NCI-H2227 treated with DMSO at 0.1 percent for 48 hours (cell line): ENCODE measurements around the gene FJX1.
"Not testable (repeated sequence)": the region's sequence is repeated elsewhere in the genome, so short reads cannot be mapped to it uniquely, and the experiment has no call there.

ENCODE experiments used
- DNase-seq: peaks from one replicate; lab custom pipeline; 2025; lab: John Stamatoyannopoulos, UW

The FJX1 gene

DNA sequence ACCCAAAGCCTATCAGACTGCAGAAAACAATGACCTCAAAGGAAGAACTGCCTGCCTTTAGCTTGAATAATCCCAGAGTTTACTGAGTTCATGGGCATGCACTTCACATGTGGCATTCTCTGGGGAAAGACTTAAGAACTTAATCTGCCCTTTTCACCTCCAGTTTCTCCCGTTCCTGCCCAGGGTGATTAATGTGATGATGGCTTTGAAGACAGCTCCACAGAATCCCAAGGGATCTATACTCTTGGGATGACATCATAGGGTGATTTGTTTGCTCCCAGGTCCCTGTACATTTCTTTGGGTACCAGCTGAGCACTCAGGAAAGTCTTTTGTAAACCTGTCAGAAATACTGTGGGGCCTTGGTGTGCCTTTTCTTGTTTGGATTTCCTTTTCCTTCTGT lies 14.0 kb downstream of the FJX1 start:
- DNase-seq: no peak

DNA sequence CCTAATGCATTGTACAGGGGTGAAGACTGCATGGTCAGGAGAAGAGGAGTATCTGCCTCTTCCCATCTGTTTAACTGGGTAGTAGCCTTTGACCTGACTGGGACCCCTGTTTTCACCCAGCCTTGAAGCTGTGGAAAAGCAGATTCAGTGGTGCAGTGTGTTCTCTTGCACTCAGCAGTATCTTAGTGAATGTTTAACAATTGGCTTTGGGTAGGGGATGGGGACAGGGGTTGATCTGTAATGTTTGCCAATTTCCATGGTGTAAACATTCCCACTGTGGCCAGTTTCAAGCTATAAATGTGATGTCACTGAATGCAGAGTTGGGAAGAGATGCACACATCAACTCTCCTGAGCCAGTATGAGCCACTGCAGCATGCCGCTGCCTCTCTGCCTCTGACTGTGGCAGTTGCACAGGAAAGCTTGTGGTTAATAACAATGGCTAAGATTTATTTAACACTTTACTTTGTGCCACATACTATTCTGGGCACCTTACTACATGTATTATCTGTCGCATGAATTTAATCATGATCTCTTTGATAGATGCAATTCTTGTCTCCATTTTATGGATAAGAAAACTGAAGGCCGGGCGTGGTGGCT lies 15.7 kb downstream of the FJX1 start:
- no peak for DNase-seq

DNA sequence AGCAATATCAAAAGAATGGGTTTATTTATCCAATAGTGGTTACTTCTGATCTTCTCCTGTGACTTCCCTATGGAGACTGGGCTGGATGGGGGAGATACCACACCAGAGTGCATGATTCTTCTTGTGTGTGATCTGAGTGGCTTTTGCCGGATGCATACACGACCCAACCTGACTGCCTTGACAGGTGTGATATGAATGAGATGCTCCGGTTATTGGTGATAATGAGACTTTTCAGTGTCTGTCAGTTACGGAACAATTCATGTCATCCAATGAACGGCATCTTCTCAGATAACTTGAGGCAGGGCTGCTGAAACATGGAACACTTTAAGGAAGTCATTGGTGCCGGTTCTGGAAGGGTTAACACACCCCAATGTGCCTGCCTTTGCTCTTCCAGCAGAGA lies 17.7 kb downstream of the FJX1 start:
- DNase-seq: no peak

DNA sequence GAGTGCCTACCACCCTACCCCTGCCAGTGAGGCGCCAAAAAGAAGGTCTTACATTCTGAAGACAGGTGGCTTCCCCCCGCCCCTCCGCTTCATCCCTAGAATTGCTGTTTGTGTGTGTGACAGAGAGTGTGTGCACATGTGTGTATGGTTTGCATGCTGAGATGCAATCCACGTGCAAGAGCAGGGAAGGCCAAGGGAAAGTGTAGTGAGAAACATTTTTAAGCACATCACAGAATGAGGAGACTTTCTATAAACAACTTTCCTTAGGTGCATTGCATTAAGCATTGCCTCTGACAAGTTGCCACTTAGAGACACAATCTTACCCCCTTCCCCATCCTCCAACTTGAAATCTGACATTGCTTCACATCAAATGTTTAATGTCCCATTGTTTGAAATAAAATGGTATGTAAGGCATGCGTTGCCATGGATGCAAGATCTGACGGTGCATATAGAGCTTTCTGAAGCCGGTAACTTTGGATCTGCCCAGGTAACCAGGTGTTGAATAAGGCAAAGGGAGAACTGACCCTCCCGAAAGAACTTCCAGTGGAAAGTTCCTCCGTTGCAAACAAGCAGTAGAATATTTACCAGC lies 21.4 kb downstream of the FJX1 start:
- DNase-seq: no peak

DNA sequence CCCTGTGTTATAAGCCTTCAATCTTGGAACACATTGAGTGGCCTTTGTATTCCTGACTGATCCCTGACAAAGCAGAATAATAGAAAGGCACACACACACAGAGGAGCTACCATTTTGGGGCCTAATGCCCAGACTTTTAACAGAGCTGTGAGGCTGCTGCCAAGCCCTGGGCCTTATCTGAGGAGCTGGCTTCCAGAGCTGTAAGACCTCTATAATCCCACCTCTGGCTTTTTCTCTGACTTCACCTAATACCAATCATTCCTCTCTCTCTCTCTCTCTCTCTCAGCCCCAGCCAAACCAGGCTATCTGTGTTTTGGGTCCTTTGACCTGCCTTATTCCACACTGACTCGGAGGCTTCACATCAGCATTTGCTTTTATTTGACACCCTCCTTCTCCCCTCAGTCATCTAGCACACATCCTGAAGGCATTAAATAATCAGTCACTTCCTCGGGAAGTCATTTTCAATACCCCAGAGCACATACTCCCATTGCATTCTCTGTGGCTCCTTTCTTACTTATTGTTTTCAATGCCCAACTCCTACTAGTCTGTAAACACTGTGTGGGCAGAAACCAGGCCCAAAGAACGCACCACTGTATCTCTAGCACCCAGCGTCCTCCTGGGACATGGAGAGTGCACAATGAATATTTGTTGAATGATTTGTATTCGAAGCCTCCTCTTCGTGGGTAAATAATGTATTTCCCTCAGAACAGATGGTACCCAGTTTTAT lies 23.1 kb downstream of the FJX1 start:
- DNase-seq: no peak

DNA sequence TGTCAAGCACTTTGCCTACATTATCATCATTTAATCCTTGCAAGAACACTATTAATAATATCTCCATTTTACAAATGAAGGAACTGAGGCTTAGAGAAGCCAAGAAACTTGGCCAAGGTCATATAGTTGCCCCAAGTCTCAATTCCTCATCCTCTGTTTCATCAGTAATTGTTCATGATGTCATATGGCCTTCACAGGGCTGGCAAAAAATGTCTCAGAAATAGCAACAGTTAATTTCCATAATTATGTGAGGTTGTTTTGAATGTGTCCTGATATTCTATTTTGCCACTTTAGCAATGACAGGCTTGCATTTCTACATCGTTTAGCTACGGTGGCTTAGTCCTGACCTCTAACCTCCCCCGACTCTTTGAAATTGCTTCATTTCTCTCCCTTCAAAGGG lies 23.7 kb downstream of the FJX1 start:
- no peak for DNase-seq

DNA sequence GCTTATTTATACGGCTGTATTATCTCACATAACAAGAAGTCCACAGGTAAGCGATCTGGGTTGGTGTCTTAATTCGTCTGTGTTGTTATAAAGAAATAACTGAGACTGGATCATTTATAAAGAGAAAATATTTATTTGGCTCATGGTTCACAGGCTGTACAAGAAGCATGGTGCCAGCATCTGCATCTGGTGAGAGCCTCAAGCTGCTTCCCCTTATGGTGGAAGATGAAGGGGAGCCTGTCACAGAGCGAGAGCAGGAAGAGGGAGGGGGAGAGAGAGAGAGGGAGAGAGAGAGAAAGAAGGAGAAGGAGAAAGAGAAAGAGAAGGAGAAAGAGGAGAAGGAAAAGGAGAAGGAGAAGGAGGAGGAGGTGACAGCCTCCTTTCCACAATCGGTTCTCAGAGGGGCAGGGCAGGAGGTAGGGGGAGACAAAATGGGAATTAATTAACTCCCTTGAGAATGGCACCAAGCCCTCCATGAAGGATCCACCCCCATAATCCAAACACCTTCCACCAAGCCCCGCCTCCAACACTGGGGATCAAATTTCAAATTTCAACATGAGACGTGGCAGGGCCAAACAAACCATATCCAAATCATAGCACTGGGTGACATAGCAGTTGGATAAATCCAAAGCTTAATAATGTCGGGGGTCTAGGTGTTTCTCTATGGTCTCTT lies 29.3 kb downstream of the FJX1 start:
- DNase-seq: no peak

DNA sequence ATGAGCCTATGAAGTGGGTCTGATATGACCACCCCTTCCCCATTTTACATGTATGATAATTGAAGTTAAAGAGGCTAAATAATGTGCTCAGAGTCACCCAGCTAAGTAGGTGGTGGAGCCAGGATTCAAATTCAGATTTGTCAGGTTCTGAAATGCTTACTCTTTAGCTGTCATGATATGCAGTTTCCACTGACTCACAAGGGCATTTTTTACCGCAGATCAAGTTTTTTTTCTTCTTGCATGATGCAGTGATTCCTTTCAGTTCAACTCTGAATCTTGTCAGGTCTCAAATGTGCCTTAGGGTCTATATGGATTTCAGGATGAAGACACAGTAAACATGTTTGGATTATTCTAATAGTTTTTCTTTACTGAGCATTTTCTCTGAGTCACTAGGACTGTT lies 31.7 kb downstream of the FJX1 start:
- DNase-seq: no peak

DNA sequence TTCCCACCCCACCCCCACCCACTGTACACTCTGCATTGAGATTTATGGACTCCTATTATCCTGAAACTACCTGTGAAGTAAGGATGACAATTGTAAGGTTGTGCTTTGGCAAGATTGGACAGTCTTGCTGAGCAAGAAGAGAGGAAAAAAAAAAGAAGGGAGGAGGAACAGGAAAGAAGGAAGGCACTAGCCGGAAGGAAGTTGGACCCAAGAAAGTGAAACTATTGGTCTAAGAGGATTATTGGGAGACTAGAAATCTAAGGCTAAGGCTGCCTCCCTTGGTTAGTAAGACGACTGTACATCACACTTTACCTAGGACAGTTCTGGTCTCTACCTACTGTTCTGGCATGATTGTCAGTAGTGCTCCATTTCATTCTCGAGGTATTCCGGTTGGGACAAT lies 32.2 kb downstream of the FJX1 start:
- no peak for DNase-seq

DNA sequence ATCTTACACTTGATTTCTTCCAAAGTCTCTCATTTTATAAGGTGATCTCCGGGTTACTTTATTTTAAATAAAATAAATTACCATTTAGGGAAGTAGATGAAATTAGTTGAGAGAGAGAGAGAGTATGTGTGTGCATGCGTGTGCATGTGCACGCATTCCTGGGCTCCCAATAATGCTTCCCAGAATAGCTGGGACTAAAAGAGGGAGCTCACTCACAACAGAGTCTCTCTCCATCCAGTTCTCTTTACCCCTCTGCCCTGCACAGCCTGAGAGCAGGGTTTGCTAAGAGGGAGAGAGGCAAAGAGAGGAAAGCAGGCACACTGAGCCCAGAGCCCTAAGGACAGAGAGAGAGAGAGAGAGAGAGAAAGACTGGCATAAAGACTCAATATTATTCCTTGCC lies 33.0 kb downstream of the FJX1 start:
- no peak for DNase-seq

DNA sequence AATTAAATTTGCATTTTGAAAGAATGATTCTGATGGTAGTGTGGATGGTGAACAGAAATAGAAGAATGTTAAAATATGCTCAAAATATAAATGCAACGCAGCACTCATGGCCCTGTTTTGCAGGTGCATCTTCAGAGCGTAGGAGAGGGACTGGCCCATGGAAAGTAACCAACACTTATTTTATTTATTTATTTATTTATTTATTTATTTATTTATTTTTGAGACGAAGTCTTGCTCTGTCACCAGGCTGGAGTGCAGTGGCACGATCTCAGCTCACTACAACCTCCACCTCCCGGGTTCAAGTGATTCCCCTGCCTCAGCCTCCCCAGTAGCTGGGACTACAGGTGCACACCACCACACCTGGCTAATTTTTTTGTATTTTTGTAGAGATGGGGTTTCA lies 34.5 kb downstream of the FJX1 start:
- DNase-seq: not testable (repeated sequence)

DNA sequence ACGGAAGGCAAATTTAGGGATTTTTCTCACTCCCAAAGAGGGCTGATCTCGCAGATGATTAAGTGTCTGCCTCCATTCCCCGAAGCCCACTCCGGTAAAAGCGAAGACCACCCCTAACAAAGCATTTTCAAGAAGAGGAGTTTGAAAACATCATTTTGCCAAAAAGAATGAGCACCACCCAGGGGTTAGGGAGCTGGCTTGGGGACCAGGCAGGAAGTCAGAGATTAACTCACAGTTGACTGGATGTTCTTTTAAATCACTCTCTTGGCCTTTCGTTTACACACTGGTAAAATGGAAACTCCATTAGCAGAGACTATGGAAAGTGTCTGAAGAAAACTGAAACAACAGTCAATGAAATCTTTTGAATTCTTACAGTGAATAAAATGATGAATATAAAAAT lies 36.5 kb downstream of the FJX1 start:
- no peak for DNase-seq

DNA sequence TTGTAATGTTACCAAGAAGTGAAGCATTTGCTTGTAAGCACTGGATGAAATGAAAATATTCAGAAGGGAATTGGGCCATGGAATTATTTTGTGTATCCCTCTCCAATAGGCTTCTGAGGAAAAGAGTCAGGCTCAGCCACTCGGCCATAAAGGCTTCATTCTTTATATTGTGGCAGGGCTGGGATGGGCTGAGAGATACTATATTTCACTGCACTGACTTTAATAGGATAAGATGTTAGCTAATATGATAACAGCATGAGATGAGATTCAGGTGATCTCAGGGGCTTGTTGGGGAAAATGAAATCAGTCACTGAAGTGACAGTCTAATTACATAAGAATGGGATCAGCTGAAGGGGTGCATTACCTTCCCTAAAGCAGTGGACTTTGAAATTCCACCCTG lies 37.0 kb downstream of the FJX1 start:
- peak; percentile 15 for DNase-seq

DNA sequence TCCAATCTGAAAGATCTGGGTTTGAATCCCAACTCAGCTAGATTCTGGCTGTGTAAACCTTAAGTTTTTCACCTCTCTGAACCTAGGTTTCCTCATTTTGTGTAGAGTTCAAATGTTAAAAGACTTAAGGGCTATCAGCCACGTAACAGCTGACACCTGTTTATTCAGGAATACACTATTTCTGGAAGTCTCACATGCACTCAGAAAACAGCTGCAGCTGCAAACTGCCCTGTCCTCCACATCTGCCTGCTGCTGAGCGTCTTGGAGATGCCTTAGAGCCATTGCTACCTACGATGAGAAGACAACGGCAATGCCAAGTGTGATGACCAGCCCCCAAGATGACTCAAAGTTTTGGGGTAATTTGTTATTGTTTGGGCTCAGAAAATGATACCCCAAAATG lies 37.6 kb downstream of the FJX1 start:
- no peak for DNase-seq

DNA sequence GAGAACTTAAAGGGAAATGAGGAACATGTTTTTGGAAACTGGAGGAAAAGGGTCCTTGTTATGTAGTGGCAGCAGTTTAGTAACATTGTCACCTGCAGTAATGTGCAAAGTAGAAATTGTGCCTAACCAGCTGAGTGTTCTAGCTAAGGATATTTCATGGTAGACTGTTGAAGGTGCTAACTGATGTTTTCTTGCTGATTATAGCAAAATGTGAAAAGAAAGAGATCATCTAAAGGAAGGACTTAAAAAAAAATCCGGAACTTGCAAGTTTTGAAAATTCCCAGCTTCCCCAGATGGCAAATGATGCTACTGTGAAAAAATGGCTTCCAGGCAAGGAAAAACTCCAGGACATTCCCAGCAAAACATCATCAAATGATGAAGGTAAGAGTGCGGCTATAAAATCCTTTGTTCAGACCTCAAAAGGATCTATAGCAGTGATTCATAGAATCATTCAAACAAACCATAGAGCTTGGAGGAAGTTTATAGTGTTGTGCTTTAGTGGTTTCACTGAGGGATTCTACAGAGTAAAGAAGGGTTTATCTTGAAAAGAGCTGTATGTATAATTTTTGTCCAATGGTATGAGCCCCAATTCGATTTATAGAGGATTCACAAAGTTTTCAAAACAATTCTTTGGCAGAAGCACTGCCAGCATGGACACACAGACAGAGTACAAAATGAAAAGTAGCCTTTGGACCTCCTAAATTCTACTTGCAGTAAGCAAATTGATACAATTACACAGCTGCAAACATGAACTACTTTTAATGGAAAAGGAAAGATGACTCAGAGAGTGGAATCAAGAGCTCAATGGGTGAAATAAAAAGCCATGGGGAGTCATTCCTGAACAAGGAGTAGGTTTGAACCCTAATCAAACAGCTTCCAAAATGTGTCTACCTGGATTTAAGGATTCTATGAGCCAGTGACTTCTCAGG lies 40.0 kb downstream of the FJX1 start:
- DNase-seq: no peak

DNA sequence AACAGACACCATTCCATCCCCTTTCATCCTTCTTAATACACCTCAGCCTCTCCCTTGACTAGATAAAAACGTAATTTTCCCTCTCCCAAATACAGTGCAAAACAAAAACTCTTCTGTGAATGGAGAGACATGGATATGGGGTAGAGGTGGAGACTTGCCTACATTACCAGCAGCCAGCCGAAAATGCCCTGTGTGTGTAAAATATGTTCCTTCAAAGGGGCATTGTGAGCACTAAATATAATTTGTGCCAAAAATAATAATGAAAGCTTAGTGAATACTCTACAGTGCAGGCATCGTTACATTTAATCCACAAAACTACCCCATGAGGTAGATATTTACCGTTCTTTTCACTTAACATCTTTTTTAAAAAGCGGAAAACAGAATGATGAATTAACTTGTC lies 43.3 kb downstream of the FJX1 start:
- DNase-seq: no peak

DNA sequence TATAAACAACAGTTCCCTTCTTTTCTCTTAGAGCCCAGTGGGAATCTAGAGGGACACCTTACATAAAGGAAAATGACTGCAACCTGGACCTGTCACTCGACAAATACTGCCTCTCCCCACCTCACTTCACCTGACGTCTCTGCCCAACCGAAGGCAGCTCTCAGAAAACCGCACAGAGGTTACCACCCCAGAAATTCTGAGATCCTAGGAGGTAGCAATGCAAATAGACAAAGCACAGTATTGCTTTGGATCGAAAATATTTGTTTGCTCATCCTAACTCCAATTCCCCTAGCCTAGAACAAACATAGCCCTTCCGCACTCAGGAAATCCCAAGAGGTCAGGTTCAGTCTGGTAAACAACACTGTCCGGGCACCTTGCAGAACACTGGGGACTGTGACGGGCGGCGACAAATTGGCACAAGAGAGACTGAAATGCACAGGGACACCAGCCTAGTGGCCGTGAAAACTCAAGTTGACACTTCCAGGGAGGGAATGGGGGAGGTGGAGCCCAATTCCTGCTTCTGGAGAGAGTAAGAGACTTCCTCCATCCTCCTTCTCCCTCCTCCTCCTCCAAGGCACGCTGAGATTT lies 43.9 kb downstream of the FJX1 start:
- peak; percentile 59 for DNase-seq

DNA sequence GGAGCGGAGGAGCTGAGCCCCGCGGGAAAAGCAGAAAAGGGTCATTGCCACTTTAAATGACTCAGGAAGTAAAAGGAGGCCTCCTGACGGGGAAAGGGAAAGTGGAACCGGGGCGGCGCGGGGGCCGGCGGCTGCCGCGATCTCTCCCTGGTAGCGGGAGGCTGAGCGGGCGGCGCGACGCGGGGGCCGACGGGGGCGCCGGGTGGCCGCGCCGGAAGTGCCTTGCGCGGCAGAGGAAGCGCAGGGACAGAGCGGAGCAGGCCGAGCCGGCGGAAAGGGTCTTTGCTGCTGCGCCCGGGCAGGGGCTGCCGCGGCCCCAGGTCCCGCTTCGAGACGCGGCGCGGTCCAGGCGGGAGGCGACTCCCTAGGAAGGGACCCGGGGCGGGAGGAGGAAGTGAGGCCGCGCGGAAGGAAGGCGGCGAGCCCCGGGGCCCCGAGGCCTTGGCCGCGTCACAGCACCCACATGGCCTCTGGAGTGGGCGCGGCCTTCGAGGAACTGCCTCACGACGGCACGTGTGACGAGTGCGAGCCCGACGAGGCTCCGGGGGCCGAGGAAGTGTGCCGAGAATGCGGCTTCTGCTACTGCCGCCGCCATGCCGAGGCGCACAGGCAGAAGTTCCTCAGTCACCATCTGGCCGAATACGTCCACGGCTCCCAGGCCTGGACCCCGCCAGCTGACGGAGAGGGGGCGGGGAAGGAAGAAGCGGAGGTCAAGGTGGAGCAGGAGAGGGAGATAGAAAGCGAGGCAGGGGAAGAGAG lies 44.6 kb downstream of the FJX1 start, which contains the start of gene TRIM44:
Gene TRIM44 (plus strand): TSS at position 127 of the 759 bp plus-strand sequence. CDS start 337 bp downstream, at position 464.
- peak; percentile 85 for DNase-seq

DNA sequence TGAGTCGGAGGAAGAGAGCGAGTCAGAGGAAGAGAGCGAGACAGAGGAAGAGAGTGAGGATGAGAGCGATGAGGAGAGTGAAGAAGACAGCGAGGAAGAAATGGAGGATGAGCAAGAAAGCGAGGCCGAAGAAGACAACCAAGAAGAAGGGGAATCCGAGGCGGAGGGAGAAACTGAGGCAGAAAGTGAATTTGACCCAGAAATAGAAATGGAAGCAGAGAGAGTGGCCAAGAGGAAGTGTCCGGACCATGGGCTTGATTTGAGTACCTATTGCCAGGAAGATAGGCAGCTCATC lies 45.1 kb downstream of the FJX1 start:
- no peak for DNase-seq

DNA sequence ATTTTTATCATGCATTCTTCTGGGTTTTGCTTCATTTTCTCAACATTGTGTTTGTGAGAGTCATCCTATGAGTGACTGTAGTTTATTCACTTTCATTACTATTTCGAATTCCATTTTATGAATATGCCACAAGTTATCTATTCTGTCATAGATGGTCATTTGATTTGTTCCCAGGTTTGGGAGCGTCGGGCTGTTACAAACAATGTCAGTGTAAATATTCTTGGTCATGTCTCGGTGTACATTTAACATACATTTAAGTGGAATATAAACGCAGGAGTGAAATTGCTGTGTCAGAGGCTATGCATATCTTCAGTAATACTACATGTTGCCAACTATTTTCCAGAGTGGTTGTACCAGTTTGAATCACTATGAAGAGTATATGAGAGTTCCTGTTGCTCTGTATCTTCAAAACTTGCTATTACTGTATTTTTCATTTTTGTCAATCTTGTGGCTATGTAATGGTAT lies 46.7 kb downstream of the FJX1 start:
- DNase-seq: no peak

DNA sequence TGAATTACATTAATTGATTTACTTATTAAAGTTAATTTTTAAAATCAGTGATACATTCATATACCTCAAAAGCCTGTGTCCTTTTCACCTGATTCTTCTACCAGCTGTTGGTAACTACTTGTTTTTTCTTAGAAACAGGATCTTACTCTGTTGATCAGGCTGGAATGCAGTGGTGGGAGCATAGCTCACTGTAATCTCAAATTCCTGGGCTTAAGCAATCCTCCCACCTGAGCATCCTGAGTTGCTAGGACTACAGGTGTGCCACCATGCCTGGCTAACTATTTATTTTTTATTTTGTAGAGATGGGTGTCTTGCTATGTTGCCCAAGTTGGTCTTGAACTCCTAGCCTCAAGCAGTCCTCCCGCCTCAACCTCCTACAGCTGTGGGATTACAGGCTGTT lies 49.0 kb downstream of the FJX1 start:
- DNase-seq: no peak
